ENCODE data around the gene CHSY3. TPM values are rescaled to one million over a fixed set of nuclear protein-coding genes. Genes with fewer than 3 reads are reported as not detected.
A peak's percentile ranks its signal among the peaks of the same experiment; 100 is the strongest.

CHSY3 gene
- 5.0 TPM for polyA plus RNA-seq (ENCODE audit: insufficient read length)
- long read RNA-seq, donor 1, partial matches to known transcripts = 6 of 6 reads
- long read RNA-seq, donor 1, other reads (novel, unspliced or antisense) = 0 of 6 reads
- long read RNA-seq, donor 2 = 0 reads
- long read RNA-seq, donor 3 = 0 reads
- long read RNA-seq, donor 4 = 0 reads
- long read RNA-seq, donor 5 = 0 reads
- long read RNA-seq, donor 6, partial matches to known transcripts = 5 of 5 reads
- long read RNA-seq, donor 6, other reads (novel, unspliced or antisense) = 0 of 5 reads
- long read RNA-seq, donor 7, partial matches to known transcripts = 5 of 5 reads
- long read RNA-seq, donor 7, other reads (novel, unspliced or antisense) = 0 of 5 reads
- long read RNA-seq, donor 8 = 0 reads

- peak; percentile 76 for DNase-seq
Observed at GRCh38 chr5:129904102-129904666, at the start of gene CHSY3. Gene CHSY3, plus strand, starts transcription at chr5:129904465.

GRCh38 chr5:129856325-129856724 lies 47.9 kb upstream of the CHSY3 start:
- DNase-seq = no peak

DNA sequence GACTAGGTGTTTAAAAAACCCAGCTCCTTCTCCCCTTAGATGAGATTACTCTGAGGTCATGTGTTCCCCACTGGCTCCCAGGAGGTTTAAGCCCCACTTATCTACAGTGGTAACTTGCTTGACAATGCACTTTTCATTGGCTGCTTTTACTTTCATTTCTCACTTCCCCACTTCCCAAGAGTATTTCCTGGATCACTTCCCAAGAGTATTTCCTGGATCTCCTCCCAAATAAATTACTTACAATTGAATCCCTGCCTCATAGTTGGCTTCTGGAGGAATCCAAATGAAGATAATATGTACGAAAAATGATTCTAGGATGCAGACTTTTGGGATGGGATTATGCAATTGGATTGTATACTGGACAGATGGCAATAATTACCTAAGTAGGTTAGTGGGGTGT lies 47.1 kb upstream of the CHSY3 start:
- no peak for DNase-seq

DNA sequence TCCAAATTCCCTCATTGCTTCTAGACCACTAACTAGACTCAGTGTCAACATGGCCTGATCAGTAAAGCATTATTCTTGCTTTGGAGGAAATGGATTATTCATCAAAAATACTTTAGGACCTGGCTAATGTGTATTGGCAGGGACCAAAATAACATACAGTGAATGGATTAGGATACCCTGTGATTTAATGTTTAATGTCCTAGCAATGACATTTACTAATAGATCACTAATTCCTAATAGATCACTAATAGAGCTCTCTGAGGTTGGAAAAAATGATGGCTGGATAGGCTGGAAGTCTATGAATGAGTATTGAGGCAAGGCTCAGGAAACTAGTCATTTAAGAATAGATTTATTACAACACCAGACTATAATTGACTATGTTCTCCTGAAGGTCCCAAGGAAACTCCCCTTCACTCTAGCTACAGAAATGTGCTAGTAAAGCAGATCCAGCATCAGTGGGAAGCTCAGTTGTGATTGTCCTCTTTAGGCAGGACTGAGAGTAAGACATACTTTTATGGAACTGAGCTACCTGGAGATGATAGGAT lies 46.1 kb upstream of the CHSY3 start:
- DNase-seq = no peak

DNA sequence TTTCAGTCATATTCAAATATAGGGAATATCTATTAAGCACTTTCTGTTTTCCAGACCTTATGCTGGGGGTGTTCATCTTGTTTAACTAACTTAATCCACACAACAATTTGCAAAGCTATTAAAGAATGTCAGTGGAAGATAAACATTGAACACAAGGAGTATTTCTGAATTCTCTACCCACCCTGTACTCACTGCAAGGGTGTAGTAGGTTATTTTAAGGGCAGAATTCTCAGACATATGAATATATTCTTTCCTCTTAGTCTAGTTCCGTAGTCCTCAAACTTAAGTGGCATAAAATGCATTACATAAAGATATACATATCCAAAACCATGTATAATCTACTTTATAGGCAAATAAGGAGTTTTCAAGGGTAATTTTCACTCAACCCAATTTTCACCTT lies 19.9 kb upstream of the CHSY3 start:
- no peak for DNase-seq

DNA sequence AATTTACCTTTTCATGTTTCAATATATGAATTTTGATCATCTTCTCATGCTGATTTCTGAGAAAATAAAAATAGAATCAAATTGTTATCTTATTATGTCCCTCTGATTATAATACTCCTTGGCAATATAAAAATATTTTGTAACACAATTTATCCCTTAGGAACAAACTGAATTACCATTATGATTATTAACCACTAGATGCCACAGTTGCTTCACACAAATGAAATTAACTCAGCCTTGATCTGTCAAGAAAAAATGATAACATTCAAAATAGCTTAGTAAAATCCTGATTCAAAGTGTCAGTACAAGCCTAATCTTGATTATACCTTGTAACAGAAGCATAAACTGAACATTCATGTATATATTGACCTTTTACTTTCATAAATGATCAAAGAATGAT lies 4.8 kb upstream of the CHSY3 start:
- peak; percentile 8 for DNase-seq

GRCh38 chr5:129902816-129903215 lies 1.4 kb upstream of the CHSY3 start:
- no peak for DNase-seq

DNA sequence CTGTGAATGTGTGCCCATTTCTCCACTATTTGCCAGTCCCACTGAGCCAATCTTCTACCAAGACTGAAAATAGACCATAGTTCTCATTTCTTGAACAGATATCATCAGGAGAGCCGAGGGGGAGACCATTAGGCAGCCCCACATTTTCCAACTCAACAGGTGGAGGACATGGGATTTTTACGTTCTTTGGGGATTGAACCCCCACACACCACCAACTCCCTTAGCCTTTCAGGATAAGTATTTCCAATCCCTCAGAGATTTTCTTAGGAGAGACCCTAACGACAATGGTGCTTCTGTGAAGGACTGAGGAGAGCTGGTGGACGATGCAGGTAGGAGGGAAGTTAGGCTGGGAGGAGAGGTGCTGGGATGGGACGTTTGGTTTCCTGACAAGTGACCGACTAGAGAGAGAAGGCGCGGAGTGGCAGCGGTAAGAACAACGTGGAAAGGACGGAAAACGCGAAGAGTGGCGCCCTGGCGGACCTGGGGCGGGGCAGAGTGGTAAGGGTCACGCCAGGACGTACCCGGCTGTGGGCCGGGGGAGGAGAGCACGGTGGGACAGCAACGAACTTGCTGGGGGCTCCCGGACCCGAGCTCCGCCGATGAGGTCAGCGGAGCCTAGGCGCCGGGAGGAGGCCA lies 681 bp upstream of the CHSY3 start:
- DNase-seq = no peak

GRCh38 chr5:129904667-129905472 lies 605 bp downstream of the CHSY3 start:
- peak; percentile 12 for DNase-seq

- peak; percentile 19 for DNase-seq
Observed at GRCh38 chr5:129905473-129906176, 1.4 kb downstream of the CHSY3 start.

DNA sequence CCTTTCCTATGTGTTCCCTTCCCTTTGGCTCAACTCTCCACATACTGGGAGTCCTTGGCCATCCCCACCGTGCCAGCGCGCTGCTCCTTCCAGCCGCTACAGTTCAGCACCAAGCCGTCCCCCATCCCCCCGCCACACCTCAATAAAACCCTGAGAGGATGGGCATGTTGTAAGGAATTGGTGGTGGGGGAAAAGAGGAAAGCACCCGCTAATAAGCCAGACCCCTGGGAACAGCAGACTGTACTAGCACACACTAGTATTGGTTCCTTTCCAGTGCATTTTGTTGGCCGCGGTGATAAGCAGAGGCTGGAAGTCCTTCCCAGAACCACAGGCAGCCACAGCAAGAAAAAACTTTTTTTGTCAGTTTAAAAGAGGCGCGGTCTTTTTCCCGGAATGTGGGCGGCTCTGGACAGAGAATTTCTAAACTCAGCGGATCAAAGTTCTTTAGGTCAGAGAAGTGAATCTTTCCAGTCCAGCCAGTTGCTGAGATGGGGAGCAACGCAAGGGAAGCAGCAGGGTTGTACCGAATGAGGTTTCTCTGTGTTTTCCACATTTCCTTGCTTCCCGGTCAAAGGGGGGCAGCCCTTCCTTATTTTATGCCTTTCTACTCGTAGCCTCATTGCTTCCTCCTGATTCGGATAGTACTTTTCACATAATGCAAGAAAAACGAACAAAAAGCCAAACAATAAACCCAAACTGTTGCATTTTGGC lies 2.1 kb downstream of the CHSY3 start:
- no peak for DNase-seq

DNA sequence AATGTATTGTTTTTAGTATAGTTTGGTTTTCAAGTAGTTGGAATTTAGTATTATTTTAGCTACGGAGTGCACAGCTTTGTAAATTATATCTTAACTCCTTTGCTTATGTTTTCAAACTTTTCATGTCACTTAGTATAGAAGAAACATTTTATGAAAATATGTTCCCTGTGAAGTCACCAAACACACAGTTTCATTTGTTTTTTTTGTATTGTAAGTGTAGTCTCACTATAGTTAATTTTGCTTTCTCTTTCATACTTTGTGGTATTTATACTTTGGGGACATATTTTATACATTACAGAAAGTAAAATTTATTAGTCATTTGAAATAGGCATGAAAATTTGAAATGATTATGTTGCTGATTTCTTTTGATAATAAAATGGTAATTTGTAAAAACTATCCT lies 5.0 kb downstream of the CHSY3 start:
- DNase-seq = no peak

- DNase-seq = no peak
Observed at GRCh38 chr5:129912601-129913255, 8.5 kb downstream of the CHSY3 start.

GRCh38 chr5:129915415-129915814 lies 11.2 kb downstream of the CHSY3 start:
- no peak for DNase-seq

- no peak for DNase-seq
Observed at GRCh38 chr5:129917224-129917623, 13.0 kb downstream of the CHSY3 start.

GRCh38 chr5:129921204-129921603 lies 16.9 kb downstream of the CHSY3 start:
- DNase-seq = no peak

DNA sequence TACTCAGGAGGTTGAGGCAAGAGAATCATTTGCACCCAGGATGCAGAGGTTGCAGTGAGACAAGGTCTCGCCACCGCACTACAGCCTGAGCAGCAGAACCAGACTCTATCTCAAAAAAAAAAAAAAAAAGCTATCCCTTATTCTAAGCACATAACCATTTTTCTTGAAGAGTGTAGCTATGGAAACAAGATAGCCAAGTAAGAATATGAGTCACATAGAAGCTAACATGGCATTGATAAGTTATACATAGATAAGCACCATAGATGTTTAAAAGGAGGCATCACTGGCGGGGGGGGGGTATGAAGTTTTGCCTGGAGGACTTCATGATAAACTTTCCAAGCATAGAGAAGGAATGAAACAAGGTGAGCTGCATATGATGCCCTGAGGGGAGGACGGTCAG lies 26.0 kb downstream of the CHSY3 start:
- DNase-seq = no peak

DNA sequence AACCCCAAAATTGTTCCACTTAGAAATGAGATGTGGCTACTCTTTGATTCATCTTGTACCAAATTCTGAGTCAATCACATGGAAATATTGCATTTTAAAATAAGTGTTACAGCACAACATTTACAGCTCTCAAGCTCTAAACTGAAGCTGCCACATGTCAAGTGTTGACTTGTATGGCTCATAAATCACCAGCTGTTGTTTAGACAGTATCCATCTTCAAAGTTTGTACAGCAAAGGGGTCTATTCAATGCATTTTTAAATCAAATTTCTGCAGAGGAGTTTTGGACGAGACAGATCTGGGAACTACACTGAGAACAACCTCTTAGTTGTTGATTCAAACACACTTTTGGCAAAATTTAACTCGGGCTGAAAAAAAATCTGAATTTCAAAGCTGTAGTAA lies 31.4 kb downstream of the CHSY3 start:
- no peak for DNase-seq

DNA sequence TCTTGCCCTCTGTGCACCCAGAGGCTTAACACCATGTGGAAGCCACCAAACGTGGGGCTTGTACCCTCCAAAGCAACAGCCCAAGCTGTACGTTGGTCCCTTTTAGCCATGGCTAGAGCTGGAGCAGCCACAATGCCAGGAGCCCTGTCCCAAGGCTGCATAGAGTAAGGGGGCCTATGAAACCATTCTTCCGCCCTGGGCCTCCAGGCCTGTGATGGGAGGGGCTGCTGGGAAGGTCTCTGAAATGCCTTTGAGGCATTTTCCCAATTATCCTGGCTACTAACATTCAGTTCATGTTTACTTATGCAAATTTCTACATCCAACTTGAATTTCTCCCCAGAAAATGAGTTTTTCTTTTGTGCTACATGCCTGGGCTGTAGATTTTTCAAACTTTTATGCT lies 33.8 kb downstream of the CHSY3 start:
- DNase-seq = no peak

DNA sequence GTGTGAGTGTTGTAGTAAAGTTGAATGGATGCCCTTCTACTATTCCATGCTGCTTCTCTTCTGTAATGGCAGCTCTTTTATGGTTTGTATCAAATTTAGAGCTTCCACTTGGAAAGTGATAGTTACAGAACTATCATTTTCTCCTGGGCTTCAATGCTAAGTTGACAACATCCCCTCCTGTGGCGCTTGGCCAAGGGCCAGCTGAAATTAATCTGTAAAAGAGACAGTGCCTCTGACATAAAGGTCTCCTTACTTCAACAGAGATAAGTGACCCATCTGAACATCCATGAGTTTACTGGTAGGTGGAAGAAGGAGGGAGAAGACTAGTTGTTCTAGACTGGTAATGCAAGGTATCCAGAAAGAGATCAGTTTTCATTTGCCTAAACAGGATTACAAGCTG lies 39.7 kb downstream of the CHSY3 start:
- peak; percentile 67 for DNase-seq

GRCh38 chr5:129945028-129945427 lies 40.8 kb downstream of the CHSY3 start:
- DNase-seq = no peak

Measured in left kidney (tissue), 8 donors.